Inferior parietal cortex (tissue), 1 donor: ENCODE measurements around the gene TEX261.

Experiments
- DNase-seq: peaks from one replicate; pipeline ENCODE4 v3.0.0-alpha.2; 2016; ENCODE audit errors: extremely low spot score

TEX261 gene

DNA sequence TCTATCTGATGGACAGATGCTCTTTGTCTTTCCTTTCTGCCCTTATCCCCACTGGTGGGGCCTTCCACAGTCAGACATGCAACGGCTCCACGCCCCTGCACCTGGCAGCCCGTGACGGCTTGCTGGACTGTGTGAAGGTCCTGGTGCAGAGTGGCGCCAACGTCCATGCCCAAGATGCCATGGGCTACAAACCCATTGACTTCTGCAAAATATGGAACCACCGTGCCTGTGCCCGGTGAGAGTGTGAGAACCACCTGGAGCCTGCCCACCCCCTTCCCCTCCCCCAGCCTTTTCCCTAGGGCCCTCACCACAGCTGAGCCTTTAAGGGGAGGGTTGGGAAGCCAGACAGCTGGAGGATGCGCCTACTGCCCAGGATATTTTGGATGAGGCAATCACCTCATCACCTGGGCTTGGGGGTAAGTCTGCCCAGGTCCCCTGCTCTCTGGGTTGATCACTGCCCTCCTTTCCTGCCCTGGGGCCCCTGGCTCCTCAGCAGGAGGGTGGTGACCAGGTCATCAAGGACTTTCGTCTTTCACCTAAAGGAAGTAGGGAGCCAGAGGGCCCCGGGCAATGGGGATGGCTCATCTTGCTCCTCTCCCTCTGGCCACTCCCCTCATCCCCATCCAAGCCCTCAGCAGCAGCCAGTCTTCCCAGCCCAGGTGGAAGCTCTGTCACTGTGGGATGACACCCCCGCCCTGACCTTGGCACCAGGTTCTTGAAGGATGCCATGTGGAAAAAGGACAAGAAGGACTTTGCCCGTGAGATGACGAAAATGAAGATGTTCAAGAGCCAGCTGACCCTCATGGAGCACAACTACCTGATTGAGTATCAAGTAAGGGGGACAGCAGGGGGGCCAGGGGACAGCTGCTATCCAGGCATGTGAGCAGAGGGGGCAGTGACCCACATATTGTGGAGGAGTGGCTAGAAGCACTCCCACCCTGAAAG is 12.5 kb downstream of the TEX261 start:
- no peak for DNase-seq

DNA sequence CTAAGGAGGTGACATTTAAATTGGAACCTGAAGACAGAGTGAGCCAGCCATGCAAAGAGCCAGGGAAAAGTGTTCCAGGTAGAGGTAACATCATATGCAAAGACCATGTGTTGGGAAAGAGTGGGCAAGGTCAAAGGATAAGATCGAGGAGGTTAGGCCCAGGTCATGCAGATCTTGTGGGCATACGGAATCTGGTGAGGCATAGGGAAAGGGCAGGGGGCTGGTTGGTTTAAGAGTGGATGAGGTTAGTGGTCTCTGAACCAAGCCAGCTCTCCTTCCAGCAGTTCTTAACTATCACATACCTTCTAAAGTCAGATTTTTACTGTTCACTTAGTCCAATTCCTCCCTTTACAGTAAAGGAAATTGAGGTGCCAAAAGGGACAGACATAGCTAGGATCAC is 13.3 kb downstream of the TEX261 start:
- DNase-seq = no peak

DNA sequence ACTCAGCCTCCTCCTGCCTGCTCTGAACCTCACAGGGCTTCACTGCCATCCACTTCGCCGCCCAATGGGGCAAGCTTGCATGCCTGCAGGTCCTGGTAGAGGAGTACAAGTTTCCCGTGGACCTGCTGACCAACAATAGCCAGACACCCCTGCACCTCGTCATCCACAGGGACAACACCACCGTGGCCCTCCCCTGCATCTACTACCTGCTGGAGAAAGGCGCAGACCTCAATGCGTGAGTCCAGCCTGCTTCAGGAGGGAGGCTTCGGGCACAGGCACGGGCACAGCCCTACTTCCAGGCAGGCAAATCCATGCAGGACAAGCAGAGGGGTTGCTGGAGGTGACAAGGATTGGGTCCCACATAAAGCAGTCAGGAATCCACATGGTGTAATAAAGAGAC is 15.0 kb downstream of the TEX261 start:
- DNase-seq = no peak

DNA sequence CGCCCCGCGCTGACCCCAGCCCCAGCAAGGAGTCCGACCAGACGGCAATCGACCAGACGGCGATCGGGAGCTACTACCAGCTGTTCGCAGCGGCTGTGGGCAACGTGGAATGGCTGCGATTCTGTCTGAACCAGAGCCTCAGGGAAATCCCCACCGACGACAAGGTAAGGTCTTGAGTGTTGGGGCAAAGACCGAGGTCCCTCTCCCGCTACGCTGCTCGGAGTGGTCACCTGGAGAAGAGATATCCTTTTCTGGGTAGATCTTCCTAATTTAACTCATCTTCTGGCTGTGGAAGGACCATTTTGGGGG is 15.5 kb downstream of the TEX261 start:
- no peak for DNase-seq

DNA sequence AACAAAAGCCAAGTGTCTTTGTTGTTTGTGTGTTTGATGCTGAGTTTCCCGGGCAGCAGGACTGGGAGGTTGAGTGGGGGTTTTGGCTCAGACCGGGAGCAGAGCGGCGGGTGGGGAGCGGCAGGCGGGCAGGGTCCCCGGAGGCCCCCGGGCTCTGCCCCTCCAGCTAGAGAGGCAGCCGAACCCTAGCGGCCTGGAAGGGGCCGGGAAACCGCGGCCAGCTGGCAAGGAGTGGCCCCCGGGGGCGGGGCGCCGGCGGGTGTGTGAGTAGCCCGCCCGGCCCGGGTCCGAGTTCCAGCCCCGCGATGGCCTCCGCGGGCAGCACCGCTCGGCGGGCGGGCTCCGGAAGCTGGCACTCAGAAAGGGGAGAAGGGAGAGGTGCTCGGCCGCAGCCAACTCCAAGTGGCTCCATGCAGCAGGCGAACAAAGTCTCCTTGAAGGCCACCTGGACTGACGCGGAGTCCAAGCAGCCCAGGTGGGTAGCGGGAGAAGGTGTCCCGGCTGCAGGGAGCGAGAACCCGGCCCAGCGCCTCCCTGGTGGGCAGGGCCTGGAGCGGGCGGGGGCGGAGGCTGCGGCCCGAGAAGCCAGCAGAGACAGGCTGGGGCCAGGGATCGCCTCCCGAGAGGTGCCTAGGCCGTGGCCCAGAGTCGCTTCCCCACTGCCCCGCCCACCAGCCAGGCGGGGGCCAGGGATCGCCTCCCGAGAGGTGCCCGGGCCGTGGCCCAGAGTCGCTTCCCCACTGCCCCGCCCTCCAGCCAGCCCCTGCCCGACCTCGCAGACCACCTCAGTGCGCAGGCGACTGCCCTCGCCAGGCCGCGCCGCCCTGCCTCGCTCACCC is 16.1 kb downstream of the TEX261 start, which contains the start of gene ANKRD53:
ANKRD53 (plus strand) TSS at position 290 of the 839 bp plus-strand sequence; CDS start at position 306, 16 bp downstream.
- DNase-seq = no peak

DNA sequence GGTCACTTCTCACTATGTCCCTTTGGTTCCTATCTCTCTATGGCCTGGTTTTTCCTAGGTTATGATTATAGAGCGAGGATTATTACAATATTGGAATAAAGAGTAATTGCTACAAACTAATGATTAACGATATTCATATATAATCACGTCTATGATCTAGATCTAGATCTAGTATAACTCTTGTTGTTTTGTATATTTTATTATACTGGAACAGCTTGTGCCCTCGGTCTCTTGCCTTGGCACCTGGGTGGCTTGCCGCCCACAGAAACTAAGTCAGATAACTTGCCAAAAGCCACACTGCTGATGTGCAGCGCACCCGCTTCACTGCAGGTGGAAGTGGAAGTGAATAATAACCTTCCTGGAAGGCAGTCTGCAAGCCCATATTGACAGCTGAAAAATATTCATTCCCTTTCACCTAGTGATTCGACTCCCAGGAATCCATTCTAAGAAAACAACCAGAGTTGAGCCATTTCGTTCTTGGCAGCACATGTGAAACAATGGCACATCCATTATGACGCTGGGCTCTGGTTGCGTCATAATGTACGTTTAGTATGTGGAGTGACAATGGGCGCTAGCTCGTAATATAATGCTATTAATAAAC is 17.0 kb downstream of the TEX261 start:
- DNase-seq = no peak

DNA sequence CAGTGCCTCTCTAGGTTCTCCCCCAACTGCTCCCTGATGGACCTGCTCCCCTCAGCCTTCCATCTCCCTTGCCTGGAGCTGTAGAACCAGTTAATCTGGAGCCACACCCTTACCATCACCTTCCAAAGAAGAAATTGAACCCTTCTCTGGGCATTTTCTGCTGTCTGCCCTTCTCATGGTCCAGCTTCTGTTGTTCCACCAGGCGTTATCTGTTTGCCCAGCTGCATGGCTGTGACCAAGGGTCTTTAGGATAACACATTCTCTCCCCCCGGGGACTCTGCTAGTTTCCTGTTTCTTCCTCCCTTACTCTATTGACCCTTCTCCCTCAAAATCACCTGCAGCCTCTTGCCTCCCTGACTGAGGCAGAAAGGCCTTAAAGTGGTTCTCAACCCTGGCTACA is 19.4 kb downstream of the TEX261 start:
- DNase-seq = no peak

DNA sequence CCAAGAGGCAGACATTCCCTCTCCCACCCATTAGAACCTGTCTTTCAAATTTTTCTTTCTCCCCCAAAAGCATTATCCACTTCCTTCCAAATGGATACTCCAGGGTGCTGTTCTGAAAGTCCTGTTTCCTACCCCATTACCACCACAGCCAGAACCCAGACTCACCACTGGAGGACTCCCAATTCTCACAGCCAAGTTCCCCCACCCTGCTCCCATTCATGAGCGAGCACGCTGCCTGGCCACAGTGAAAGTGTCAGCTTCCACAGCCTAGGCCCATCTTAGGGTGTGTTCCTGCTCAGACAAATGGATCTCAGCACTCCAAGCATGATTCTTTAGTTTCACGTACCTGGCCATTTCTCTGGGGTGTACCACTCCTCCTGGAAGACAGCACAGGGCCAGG is 20.1 kb downstream of the TEX261 start:
- no peak for DNase-seq

DNA sequence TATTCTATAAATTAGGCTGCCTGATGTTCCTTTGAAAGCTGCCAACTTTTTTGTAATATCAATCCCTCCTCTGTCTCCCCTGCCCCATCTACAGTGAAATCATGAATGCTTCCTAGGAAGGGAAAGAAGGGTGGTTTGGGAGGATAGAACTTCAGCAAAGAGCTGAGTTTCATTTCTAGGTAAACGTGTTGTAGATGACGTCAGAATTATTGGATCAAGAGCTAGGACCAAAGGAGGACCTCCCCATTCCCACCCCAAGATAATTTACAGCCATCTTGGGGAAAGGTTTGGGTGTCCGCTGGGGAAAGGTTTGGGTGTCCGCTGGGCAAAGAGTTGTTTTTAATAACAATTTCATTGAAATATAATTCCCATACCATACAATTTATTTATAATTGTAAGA is 27.5 kb downstream of the TEX261 start:
- no peak for DNase-seq

DNA sequence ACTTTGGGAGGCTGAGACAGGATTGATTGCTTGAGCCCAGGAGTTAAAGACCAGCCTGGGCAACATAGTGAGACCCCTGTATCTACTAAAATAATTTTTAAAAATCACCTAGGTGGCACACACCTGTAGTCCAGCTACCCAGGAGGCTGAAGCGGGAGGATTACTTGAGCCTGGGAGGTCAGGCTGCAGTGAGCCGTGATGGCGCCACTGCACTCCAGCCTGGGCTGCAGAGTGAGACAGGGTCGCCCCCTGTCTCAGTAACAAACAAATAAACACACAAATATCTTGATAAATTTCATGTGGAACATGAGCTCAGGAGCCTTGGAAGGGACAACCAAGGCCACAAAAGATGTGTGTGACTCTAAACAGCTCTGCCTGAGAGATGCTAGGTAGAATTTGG is 28.0 kb downstream of the TEX261 start:
- no peak for DNase-seq

DNA sequence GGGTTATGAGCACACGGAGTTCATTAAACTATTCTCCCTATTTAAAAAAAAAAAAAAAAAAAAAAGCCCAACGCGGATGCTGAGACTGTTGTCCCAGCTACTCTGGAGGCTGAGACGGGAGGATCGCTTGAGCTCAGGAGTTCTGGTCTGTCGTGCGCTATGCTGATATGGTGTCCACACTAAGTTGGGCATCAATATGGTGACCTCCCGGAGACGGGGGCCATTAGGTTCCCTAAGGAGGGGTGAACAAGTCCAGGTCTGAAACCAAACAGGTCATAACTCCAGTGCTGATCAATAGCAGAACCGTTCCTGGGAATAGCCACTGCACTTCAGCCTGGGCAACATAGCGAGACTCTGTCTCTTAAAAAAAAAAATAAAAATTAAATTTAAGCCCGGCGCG is 29.2 kb downstream of the TEX261 start:
- no peak for DNase-seq

DNA sequence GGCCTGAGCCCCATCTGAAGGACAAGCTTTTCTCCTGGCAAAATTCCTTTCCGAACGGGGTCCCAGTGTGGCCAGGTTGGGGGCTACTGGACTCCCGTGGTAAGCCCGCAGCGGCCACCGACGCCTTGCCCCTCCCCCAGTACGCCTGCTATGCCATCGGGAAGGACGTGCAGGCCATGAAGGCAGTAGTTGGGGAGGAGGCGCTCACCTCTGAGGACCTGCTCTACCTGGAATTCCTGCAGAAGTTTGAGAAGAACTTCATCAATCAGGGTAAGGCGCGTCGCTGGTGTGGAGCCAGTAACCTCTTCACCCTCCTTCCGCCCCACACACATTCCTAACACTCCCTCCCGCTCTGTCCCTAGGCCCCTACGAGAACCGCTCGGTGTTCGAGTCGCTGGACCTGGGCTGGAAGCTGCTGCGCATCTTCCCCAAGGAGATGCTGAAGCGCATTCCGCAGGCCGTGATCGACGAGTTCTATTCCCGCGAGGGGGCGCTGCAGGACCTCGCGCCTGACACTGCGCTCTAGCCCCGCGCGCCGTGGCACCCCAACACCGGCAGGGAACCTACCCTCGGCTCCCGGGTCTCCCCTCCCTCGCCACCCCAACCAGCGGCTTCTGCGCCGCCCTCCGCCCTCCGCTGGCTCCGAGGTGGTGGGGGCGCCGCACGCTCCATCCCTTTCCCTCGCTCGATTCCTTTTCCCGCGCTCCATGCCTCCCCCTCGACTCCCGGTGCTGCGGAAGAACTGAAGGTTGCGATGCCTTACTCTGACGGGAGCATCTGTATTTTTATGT is 29.9 kb downstream of the TEX261 start:
- peak; percentile 79 for DNase-seq

DNA sequence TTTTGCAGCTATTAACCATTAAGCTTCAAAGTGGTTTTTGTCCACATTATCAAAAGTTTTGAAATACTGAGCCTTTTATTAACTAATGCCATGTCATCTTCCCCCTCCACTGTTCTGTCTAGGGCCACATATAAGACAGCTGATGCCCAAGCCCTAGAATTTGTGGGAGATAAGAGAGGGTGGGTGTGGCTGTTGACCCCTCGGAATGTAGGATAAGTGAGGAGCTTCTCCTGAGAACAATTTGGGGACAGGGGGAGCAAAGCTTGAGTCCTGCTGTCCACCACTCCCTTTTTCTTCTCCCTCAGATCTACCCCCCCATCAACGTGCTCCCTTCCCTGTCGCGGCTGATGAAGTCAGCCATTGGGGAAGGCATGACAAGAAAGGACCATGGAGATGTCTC is 30.5 kb downstream of the TEX261 start:
- no peak for DNase-seq

DNA sequence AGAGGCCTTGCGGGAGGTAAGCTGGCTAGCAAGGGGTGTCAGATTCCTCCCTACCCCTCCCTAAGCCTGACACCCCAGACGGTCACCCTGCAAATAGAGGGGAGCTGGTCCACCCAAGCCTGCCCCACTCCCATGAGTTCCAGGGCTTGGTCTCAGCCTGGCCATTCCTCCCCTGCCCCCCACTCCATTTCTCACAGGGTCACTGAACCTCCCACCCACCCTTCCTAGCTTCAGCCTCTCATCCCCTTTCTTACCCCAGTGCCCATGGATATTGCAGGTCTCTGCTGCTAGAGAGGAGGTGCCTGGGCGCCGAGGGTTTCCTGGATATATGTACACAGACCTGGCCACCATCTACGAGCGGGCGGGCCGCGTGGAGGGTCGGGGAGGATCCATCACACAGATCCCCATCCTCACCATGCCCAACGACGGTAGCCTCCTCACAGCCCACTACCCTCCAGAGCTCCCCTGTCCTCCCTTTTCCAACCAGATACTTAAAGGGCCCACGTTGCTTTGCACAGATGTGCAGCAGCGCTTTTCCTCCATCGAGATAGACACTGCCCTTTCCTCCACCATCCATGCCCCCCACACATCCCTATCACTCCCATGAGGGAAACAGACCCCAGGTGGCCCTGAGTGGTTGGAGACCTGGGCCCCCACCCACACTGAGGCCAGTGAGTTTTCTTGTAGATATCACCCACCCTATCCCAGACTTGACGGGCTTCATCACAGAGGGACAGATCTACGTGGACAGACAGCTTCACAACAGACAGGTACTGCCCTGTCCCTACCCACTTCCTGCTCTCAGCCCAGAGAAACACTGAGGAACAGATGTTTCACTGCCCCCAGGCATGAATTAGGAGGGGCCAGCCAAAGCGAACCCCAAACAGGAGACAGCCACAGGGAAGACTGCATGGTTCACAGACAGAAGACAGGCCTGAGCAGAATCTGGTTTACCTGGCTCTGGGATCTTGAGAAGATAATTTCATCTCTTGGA is 31.5 kb downstream of the TEX261 start:
- DNase-seq = no peak

DNA sequence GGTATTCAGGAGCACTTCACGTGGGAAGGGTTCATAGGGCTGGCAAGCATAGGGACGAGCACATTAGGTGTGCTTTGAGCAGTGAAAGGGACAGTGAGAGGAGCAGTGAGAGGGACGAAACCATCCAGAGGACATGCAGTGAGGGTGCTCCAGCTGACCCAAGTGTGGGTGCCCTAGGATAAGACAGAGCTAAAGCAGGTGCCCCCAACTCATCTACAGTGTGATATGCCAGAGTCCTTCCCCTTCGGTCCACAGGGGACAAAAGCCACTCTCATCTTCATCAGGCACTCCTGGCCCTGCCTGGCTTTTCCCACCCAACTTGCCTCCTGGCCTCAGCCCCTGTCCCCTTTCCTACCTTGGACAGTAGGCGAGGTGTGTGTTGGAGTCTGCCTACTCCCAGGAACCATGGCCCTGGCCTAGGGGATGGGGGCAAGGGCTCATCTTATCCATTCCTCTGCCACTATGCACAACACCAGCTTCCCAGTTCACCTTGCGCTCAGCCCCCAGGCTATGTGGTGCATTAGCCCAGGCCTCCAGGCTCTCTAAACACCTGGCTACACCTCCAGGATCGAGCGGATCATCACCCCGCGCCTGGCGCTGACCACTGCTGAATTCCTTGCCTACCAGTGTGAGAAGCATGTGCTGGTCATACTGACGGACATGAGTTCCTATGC is 32.3 kb downstream of the TEX261 start:
- no peak for DNase-seq

DNA sequence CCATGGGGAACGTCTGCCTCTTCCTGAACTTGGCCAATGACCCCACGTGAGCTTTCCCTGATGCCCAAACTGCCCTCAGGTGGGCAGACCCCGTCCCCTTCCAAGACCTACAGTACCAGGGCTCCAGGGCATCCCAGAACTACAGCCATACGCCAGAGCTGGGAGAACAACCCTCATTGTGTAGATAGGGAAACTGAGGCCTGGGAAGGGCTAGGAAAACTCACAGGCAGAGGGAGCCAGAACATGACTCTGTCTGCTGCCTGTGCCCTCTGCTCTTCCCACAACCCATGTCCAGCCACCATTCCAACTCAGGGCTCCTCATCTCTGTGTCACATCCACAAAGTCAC is 33.1 kb downstream of the TEX261 start:
- no peak for DNase-seq

DNA sequence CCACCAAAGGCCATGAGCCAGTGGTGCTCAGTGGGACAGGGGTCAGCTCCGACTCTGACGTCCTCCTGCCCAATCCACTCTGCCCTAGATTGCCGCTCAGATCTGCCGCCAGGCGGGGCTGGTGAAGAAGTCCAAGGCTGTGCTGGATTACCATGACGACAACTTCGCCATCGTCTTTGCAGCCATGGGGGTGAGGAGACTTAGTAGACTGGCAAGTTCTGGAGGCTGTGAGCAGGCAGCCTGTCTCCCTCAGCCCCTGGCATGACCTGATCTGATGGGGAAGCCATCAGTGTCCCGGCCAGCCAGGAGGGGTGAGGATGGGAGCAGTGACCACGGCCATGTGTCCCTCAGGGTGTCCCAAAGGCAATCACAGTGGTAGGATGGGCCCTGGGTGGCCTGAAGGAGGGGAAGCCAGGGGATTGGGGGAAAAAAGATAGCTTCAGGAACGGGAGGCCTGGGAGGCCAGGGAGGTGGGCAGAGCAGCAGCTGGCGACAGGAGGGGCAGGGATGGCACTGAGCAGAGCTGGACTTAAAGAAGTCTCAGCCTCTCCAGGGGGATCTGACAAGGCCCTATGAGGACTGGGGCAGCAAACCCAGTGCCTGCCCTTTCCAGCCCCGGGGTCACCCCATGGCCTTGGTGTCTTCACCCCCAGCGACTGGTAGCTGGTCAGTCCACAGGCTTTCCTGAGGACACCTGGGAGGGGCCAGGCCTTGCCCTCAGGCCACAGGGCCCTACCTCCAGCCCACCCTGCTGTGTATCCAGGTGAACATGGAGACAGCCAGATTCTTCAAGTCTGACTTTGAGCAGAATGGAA is 33.6 kb downstream of the TEX261 start:
- DNase-seq = no peak

DNA sequence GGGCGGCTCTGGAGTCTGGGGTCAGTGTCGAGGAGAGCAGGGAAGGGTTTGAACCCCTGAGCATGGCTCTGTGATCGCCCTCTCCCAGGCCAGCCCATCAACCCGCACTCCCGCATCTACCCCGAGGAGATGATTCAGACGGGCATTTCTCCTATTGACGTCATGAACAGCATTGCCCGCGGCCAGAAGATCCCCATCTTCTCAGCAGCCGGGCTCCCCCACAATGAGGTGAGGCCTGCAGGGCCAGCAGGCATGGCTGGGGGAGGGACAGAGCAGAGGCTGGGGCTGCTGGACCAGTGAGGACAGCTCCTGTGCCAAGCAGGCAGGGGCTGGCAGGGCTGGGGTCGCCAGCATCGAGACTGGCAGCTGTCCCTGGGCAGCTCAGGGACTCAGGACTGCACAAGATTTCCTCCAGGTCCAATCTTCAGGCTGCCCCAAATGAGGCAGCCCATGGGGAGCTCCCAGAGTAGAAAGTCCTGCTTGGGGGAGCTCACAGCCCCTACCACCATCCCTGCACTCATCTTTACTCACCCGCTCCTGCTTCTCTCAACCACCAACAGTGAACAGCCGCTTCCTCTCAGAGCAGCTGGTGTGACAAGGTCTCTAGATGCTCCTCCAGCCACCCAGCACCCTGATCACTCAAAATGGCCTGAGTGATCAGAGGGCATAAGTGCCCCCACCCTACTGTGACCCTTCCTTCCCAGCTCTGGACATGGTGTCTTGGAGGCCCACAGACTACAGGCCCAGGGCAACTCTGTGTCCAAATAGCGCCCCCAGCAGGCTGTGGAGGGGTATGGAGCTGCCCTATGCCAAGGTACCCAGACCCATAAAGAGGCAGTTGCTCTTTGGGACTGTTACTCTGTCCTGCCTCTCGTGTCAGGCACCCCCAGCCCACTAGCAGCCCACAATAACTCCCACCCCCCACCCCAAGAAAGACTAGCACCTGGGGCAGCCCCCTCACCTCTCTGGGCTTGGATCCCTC is 34.5 kb downstream of the TEX261 start:
- no peak for DNase-seq
